Measurements from ENCODE around the gene AK9. TPM values are rescaled to one million over a fixed set of nuclear protein-coding genes. Genes with fewer than 3 reads are reported as not detected.

The AK9 gene
- total and polyA plus RNA-seq, 10 of the 15 experiments (the other 5 are each of a cell fraction or from before 2014, with no cell fraction given) = 2.1 to 7.4 (median 4.2) TPM

DNA sequence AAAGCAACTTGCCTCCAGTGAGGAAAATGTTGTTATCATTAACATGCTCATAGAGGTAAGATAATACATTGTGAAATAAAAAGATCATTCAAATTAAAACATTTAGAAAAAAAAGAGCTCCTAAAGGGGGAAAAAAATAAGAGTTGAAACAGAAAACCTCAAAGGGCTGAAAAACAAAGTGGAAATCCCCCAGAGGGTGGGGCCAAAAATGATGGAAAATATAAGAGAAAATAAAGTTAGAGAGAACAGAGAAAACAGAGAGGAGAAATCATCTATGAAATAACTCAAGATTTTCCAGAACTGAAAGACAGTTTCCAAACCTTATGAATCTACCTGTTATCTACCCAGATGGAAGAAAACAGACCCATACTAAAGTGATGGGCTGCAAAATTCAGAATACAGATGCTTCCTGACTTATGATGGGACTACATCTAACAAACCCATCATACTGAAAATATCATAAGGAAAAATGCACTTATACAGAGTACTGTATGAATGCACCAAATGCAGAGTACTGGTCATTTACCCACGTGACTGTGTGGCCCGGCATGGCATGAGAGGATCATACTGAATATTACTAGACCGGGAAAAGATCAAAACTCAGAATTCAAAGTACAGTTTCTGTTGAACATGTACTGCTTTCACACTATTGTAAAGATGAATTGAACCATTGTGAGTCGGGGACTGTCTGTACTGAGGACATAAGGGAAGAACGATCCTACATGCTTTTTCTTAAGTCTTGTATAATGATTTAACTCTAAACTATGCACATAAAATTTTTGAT, 212.0 kb downstream of the AK9 start:
- FAIRE-seq (no peak), ATAC-seq (peak; percentile 8)
- TF ChIP-seq GABPA (IDR thresholded peaks at IDR 0.05; ENCODE audit: low read depth) (no peak), TBL1XR1 (IDR thresholded peaks at IDR 0.05; ENCODE audit: low read depth, low read length) (no peak), TCF7 (IDR thresholded peaks at IDR 0.05; ENCODE audit: borderline replicate concordance) (peak; percentile 16; the same call in 1 of the 2 replicates), RAD51 (IDR thresholded peaks at IDR 0.05) (peak; percentile 86), CBFB (IDR thresholded peaks at IDR 0.05; ENCODE audit: low read depth) (no peak), ZNF384 (IDR thresholded peaks at IDR 0.05; ENCODE audit: borderline replicate concordance, low read depth, low read length) (0 out of 2 replicates have a peak, but pooled peaks have one; percentile 46), POU2F2 (IDR thresholded peaks at IDR 0.05; ENCODE audit: borderline replicate concordance, low read depth, low read length) (no peak), USF2 (IDR thresholded peaks at IDR 0.05; ENCODE audit: borderline replicate concordance, low read depth, low read length) (peak; percentile 41; the same call in 1 of the 2 replicates), IKZF1 (conservative IDR thresholded peaks at IDR 0.05) (no peak; the same call in 1 of the 2 replicates), USF1 (IDR thresholded peaks at IDR 0.05; ENCODE audit: borderline replicate concordance, extremely low read length, insufficient read depth, low read depth, low read length) (peak; percentile 23), ZBTB40 (IDR thresholded peaks at IDR 0.05; ENCODE audit: borderline replicate concordance) (peak; percentile 21; the same call in 1 of the 2 replicates), JUNB (IDR thresholded peaks at IDR 0.05) (no peak)
- TF ChIP-seq, protein P1, sequence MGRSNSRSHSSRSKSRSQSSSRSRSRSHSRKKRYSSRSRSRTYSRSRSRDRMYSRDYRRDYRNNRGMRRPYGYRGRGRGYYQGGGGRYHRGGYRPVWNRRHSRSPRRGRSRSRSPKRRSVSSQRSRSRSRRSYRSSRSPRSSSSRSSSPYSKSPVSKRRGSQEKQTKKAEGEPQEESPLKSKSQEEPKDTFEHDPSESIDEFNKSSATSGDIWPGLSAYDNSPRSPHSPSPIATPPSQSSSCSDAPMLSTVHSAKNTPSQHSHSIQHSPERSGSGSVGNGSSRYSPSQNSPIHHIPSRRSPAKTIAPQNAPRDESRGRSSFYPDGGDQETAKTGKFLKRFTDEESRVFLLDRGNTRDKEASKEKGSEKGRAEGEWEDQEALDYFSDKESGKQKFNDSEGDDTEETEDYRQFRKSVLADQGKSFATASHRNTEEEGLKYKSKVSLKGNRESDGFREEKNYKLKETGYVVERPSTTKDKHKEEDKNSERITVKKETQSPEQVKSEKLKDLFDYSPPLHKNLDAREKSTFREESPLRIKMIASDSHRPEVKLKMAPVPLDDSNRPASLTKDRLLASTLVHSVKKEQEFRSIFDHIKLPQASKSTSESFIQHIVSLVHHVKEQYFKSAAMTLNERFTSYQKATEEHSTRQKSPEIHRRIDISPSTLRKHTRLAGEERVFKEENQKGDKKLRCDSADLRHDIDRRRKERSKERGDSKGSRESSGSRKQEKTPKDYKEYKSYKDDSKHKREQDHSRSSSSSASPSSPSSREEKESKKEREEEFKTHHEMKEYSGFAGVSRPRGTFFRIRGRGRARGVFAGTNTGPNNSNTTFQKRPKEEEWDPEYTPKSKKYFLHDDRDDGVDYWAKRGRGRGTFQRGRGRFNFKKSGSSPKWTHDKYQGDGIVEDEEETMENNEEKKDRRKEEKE (IDR thresholded peaks at IDR 0.05) = no peak

More for the DNA sequence above, 212.0 kb downstream of the AK9 start:
- Histone ChIP-seq H3K4me2 (ENCODE audit: control insufficient read depth, insufficient read depth) (peak overlapping the region; percentile 84), H3K9ac (ENCODE audit: control insufficient read depth, insufficient read depth, low read length) (peak overlapping the region; percentile 39), H3K4me1 (ENCODE audit: control insufficient read depth, insufficient read depth, low read length) (no peaks in the 10 kb centered on the region; the same call in 1 of the 2 replicates), H4K20me1 (ENCODE audit: control insufficient read depth, insufficient read depth) (no peaks in the 10 kb centered on the region), H2AFZ (ENCODE audit: control insufficient read depth, low read depth, low read length) (no peak overlapping the region), H3K36me3 (ENCODE audit: control insufficient read depth in 2 of 2, insufficient read depth in 2 of 2, low read length in 1 of 2) (peaks cover 0 to 23% of the 10 kb centered on the region in 2 experiments; a peak in 2 of 4 replicates), H3K4me3 (peak overlapping the region; percentile 56), H3K9me3 (replicated peaks; ENCODE audit: control insufficient read depth, insufficient read depth, low read length) (no peaks in the 10 kb centered on the region), H3K27ac (ENCODE audit: control insufficient read depth, insufficient read depth) (peak overlapping the region; percentile 64), H3K79me2 (ENCODE audit: control insufficient read depth, insufficient read depth, low read length) (peaks cover 73% of the 10 kb centered on the region), H3K27me3 (replicated peaks in 1 of 2; ENCODE audit: control insufficient read depth in 2 of 2, insufficient read depth in 2 of 2, low read length in 1 of 2) (no peaks in the 10 kb centered on the region)
- no TSS peak for BruUV-seq (replicated peaks)
- intact Hi-C loops (cut with micrococcal nuclease; ENCODE audit: unreplicated experiment) = loop anchor here (10.0 kb wide), 1 partner anchor 706 kb away; the partner anchor contains the start of gene CDC40
- RAD21 ChIA-PET (ENCODE audit: unreplicated experiment) = interaction anchor here (0.6 to 5.5 kb wide), 9 partner anchors 10 to 96 kb away, joined by 3 to 97 read pairs (median 7); partner anchors contain the start of genes CD164, MICAL1, PPIL6 and SMPD2
- DNase-seq (ENCODE audit: low read depth, low spot score) = no peak
- CTCF ChIA-PET = interaction anchor here (0.8 to 4.5 kb wide), 10 partner anchors 13 to 105 kb away, joined by 3 to 35 read pairs (median 4); partner anchors contain the start of genes MICAL1, PPIL6 and SMPD2
- POLR2A ChIA-PET = interaction anchor here (0.7 to 9.3 kb wide), 5 partner anchors 10 to 38 kb away, joined by 3 to 132 read pairs (median 8); partner anchors contain the start of genes MICAL1 and SMPD2
- in situ Hi-C loops (cut with MboI) = no loop called here
- SMC1A ChIA-PET (ENCODE audit: uncharacterized antibody, unreplicated experiment) = interaction anchor here (0.7 to 9.4 kb wide), 12 partner anchors 10 to 1205 kb away, joined by 3 to 148 read pairs (median 4); partner anchors contain the start of genes MICAL1, PPIL6 and SMPD2
- 14% methylated on average over 5 of the region's 5 CpGs for WGBS (ENCODE audit: insufficient coverage, insufficient replicate concordance, low lambda C conversion rate, missing lambda C conversion rate)

Measured in GM12878 (cell line).